SU-DHL-6 (cell line): ENCODE measurements around the gene PPP1R3C.

Source experiments
- EZH2phosphoT487 ChIP-seq: fragments of 200-600 bp; sonication (generic), shearing (Covaris generic); conservative IDR thresholded peaks from 2 replicates; pipeline ENCODE4 v1.6.1; 2018; ENCODE audit warnings: mild to moderate bottlenecking, antibody characterized with exemption, low read length, moderate library complexity, mixed read lengths
- TF ChIP-seq, protein P1 (sequence below): fragments of 200-600 bp; sonication (generic); IDR thresholded peaks from one replicate; pipeline ENCODE4 v1.5.1; 2017; ENCODE audit warnings: antibody characterized with exemption, mild to moderate bottlenecking, low read length, moderate library complexity; ENCODE audit not compliant: insufficient read depth, poor library complexity, severe bottlenecking

DNA sequence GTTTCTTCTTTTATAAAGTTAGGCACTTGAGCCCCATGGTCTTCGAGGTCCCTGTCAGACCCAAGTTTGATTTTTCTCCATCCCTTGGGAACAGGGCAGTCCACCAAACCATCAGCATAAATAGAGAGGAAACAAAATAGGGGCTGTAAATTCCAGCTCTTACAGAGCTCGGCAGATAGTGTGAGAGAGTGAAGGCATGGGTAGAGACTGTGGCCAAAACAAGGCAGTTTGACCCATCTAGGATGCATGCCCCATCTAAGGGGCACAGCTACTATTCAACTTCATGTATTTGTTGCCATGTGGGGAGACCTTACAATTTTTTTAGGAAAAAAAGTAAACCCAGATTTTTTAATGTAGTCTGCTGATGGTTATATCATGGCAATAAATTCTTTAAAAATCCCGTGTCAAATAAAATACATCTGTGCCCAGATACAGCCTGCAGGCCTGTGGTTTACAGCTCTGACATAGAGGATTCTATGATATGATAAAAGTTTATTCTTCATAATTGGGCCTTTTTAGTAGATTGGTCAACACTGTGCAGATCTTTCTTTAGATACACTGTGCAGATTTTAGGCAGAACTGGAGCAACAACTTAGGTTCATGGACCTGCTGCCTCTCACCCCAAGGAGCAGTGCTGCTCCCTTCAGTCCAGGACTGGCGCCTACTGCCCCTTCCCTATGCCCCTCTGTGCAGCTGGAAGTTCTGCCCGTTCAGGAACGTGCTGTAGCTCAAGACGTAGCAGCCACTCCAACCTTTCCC, 5.3 kb downstream of the PPP1R3C start:
- TF ChIP-seq, protein P1, sequence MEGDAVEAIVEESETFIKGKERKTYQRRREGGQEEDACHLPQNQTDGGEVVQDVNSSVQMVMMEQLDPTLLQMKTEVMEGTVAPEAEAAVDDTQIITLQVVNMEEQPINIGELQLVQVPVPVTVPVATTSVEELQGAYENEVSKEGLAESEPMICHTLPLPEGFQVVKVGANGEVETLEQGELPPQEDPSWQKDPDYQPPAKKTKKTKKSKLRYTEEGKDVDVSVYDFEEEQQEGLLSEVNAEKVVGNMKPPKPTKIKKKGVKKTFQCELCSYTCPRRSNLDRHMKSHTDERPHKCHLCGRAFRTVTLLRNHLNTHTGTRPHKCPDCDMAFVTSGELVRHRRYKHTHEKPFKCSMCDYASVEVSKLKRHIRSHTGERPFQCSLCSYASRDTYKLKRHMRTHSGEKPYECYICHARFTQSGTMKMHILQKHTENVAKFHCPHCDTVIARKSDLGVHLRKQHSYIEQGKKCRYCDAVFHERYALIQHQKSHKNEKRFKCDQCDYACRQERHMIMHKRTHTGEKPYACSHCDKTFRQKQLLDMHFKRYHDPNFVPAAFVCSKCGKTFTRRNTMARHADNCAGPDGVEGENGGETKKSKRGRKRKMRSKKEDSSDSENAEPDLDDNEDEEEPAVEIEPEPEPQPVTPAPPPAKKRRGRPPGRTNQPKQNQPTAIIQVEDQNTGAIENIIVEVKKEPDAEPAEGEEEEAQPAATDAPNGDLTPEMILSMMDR, result no peak
- TF ChIP-seq EZH2phosphoT487, result no peak
